ENCODE data around the gene JDP2. TPM values are rescaled to one million over a fixed set of nuclear protein-coding genes. Genes with fewer than 3 reads are reported as not detected.

The JDP2 gene
- polyA plus RNA-seq, 1 experiment = 83.8 TPM

DNA sequence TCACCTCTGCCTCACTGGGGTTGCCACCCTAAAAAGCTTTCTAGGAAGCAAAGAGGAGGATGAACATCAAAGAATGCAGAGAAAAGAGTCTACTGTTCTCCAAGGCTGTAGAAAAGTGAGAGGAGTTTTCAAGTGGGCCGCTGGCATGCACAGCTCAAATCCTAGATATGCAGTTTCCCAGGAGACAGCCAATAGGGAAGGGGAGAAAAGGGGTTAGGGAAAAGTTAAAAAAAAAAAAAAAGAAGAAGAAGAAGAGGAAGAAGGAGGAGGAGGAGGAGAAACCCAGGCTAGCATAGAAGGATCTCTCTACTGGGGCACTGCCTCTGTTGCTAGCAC lies 95.1 kb downstream of the JDP2 start:
- CTCF ChIA-PET = interaction anchor here (0.9 to 1.3 kb wide), 2 partner anchors 8 to 38 kb away, joined by 3 to 4 read pairs; no protein-coding TSS in a partner anchor
- DNase-seq (ENCODE audit: low read depth) = no peak
- TF ChIP-seq, protein P1, sequence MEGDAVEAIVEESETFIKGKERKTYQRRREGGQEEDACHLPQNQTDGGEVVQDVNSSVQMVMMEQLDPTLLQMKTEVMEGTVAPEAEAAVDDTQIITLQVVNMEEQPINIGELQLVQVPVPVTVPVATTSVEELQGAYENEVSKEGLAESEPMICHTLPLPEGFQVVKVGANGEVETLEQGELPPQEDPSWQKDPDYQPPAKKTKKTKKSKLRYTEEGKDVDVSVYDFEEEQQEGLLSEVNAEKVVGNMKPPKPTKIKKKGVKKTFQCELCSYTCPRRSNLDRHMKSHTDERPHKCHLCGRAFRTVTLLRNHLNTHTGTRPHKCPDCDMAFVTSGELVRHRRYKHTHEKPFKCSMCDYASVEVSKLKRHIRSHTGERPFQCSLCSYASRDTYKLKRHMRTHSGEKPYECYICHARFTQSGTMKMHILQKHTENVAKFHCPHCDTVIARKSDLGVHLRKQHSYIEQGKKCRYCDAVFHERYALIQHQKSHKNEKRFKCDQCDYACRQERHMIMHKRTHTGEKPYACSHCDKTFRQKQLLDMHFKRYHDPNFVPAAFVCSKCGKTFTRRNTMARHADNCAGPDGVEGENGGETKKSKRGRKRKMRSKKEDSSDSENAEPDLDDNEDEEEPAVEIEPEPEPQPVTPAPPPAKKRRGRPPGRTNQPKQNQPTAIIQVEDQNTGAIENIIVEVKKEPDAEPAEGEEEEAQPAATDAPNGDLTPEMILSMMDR (IDR thresholded peaks at IDR 0.05; ENCODE audit: insufficient read depth, low read depth, low read length) = no peak
- POLR2A ChIA-PET = no interaction called here
- no peaks in the 10 kb centered on the region for H3K36me3 ChIP-seq (ENCODE audit: control insufficient read depth, insufficient read depth, low read length)
- no peaks in the 10 kb centered on the region; the same call in 1 of the 2 replicates for H3K27me3 ChIP-seq (ENCODE audit: control insufficient read depth, insufficient read depth, low read length)
- no peak overlapping the region for H3K4me3 ChIP-seq (ENCODE audit: low read depth, low read length)

Other genes starting within 250 kb of the JDP2 start
- gene FOS, start 149.2 kb upstream of the JDP2 start, polyA plus RNA-seq (2011; rRNA removed) = 57.8 and 84.1 TPM in 2 replicates
- not detected in 2 replicates for gene BATF, start 94.4 kb downstream of the JDP2 start, polyA plus RNA-seq (2011; rRNA removed)
- 0.64 and 0.70 TPM in 2 replicates for gene FLVCR2, start 150.6 kb downstream of the JDP2 start, polyA plus RNA-seq (2011; rRNA removed)
- 22.9 and 23.7 TPM in 2 replicates for gene ERG28, start 232.9 kb downstream of the JDP2 start, polyA plus RNA-seq (2011; rRNA removed)
- 9.9 and 12.3 TPM in 2 replicates for gene TTLL5, start 233.2 kb downstream of the JDP2 start, polyA plus RNA-seq (2011; rRNA removed)